ENCODE data around the gene TOR1B. TPM values are rescaled to one million over a fixed set of nuclear protein-coding genes. Genes with fewer than 3 reads are reported as not detected.

The TOR1B gene
- total RNA-seq, 1 experiment from 2014 or later, result 18.8 TPM

DNA sequence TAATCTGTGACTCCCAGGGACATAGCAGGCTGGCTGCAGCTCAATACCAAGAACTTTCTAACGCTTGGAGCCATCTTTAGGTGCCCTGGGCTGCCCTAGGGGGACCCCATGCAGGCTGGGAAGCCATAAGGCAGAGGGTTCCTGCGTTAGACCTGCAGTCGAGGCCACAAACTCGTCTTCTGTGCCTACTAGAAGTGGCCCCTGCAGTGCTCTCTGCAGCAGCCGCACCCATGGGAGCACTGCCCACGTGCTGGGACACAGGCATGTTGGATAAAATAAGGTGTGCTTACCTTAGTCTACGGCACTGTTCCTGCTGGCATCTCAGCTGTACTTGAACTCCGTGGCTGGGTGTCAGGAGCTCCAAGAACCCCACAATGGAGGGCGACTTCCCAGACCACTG lies 9.4 kb downstream of the TOR1B start (continued):
- TF ChIP-seq, protein P1, sequence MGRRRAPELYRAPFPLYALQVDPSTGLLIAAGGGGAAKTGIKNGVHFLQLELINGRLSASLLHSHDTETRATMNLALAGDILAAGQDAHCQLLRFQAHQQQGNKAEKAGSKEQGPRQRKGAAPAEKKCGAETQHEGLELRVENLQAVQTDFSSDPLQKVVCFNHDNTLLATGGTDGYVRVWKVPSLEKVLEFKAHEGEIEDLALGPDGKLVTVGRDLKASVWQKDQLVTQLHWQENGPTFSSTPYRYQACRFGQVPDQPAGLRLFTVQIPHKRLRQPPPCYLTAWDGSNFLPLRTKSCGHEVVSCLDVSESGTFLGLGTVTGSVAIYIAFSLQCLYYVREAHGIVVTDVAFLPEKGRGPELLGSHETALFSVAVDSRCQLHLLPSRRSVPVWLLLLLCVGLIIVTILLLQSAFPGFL (CRISPR knock-in tag; IDR thresholded peaks at IDR 0.05; ENCODE audit: borderline replicate concordance), result no peak
- TF ChIP-seq SOX15 (CRISPR knock-in tag; IDR thresholded peaks at IDR 0.05), result no peak
- no peak for TF ChIP-seq EMX1 (CRISPR knock-in tag; IDR thresholded peaks at IDR 0.05)
- TF ChIP-seq SMAD3 (CRISPR knock-in tag; IDR thresholded peaks at IDR 0.05; ENCODE audit: borderline replicate concordance), result no peak
- no peak for TF ChIP-seq PRDM15 (CRISPR knock-in tag; IDR thresholded peaks at IDR 0.05)
- no peak for TF ChIP-seq JUN (CRISPR knock-in tag; IDR thresholded peaks at IDR 0.05)
- no peak for TF ChIP-seq GABPB1 (CRISPR knock-in tag; IDR thresholded peaks at IDR 0.05)
- TF ChIP-seq ESRRA (CRISPR knock-in tag; IDR thresholded peaks at IDR 0.05; ENCODE audit: borderline replicate concordance), result no peak
- no peak for TF ChIP-seq ZNF232 (CRISPR knock-in tag; IDR thresholded peaks at IDR 0.05)
- TF ChIP-seq, protein P2, sequence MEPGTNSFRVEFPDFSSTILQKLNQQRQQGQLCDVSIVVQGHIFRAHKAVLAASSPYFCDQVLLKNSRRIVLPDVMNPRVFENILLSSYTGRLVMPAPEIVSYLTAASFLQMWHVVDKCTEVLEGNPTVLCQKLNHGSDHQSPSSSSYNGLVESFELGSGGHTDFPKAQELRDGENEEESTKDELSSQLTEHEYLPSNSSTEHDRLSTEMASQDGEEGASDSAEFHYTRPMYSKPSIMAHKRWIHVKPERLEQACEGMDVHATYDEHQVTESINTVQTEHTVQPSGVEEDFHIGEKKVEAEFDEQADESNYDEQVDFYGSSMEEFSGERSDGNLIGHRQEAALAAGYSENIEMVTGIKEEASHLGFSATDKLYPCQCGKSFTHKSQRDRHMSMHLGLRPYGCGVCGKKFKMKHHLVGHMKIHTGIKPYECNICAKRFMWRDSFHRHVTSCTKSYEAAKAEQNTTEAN (CRISPR knock-in tag; IDR thresholded peaks at IDR 0.05), result no peak
- TF ChIP-seq, protein P3, sequence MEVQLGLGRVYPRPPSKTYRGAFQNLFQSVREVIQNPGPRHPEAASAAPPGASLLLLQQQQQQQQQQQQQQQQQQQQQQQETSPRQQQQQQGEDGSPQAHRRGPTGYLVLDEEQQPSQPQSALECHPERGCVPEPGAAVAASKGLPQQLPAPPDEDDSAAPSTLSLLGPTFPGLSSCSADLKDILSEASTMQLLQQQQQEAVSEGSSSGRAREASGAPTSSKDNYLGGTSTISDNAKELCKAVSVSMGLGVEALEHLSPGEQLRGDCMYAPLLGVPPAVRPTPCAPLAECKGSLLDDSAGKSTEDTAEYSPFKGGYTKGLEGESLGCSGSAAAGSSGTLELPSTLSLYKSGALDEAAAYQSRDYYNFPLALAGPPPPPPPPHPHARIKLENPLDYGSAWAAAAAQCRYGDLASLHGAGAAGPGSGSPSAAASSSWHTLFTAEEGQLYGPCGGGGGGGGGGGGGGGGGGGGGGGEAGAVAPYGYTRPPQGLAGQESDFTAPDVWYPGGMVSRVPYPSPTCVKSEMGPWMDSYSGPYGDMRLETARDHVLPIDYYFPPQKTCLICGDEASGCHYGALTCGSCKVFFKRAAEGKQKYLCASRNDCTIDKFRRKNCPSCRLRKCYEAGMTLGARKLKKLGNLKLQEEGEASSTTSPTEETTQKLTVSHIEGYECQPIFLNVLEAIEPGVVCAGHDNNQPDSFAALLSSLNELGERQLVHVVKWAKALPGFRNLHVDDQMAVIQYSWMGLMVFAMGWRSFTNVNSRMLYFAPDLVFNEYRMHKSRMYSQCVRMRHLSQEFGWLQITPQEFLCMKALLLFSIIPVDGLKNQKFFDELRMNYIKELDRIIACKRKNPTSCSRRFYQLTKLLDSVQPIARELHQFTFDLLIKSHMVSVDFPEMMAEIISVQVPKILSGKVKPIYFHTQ (CRISPR knock-in tag; IDR thresholded peaks at IDR 0.05), result no peak
- no peak for TF ChIP-seq CREM (CRISPR knock-in tag; IDR thresholded peaks at IDR 0.05)

DNA sequence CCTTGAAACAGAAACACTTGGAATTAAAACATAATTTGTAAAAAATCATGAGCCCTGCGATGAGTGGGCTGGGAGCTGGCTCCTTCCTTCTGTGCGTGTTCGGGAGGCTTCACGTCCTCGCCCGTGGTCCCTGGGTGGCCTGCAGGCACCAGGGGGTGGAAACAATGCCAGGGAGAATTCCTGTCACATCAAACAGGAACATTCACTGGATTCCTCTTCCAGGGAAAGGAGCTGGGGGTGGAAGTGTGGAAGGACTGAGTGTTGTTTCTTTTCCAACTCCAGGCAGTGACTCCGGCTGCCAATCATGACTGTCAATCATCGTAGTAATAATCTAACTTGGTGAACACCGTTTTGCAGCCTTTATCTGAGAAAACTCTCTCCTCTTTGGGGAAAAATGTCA lies 10.7 kb downstream of the TOR1B start:
- no peak overlapping the region for H3K27ac Mint-ChIP-seq
- ChIA-PET CTCF (no interaction called here), POLR2A (no interaction called here)
- H3K36me3 Mint-ChIP-seq, result peaks cover 69% of the 10 kb centered on the region
- H3K4me1 Mint-ChIP-seq, result 0 out of 2 replicates have a peak, but pooled peaks cover 3% of the 10 kb centered on the region
- no peaks in the 10 kb centered on the region for H3K9me3 Mint-ChIP-seq
- H3K27me3 Mint-ChIP-seq (ENCODE audit: low read depth), result no peaks in the 10 kb centered on the region
- ATAC-seq (no peak), DNase-seq (ENCODE audit: low spot score) (no peak)
- no peak overlapping the region for H3K4me3 Mint-ChIP-seq
- TF ChIP-seq, protein P4, sequence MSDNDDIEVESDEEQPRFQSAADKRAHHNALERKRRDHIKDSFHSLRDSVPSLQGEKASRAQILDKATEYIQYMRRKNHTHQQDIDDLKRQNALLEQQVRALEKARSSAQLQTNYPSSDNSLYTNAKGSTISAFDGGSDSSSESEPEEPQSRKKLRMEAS (CRISPR knock-in tag; IDR thresholded peaks at IDR 0.05), result no peak
- TF ChIP-seq EMX1 (CRISPR knock-in tag; IDR thresholded peaks at IDR 0.05) (no peak), ZNF317 (CRISPR knock-in tag; IDR thresholded peaks at IDR 0.05; ENCODE audit: borderline replicate concordance, low read depth) (no peak), RORB (CRISPR knock-in tag; IDR thresholded peaks at IDR 0.05) (no peak), FOXJ3 (CRISPR knock-in tag; IDR thresholded peaks at IDR 0.05; ENCODE audit: borderline replicate concordance) (no peak), GABPB1 (CRISPR knock-in tag; IDR thresholded peaks at IDR 0.05) (no peak), CBFB (CRISPR knock-in tag; IDR thresholded peaks at IDR 0.05; ENCODE audit: low read depth) (no peak), IRF1 (CRISPR knock-in tag; IDR thresholded peaks at IDR 0.05) (no peak), TP53 (CRISPR knock-in tag; IDR thresholded peaks at IDR 0.05) (no peak), NR2C2 (CRISPR knock-in tag; IDR thresholded peaks at IDR 0.05) (no peak)
- TF ChIP-seq, protein P5, sequence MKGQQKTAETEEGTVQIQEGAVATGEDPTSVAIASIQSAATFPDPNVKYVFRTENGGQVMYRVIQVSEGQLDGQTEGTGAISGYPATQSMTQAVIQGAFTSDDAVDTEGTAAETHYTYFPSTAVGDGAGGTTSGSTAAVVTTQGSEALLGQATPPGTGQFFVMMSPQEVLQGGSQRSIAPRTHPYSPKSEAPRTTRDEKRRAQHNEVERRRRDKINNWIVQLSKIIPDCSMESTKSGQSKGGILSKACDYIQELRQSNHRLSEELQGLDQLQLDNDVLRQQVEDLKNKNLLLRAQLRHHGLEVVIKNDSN (CRISPR knock-in tag; IDR thresholded peaks at IDR 0.05), result no peak
- TF ChIP-seq, protein P6, sequence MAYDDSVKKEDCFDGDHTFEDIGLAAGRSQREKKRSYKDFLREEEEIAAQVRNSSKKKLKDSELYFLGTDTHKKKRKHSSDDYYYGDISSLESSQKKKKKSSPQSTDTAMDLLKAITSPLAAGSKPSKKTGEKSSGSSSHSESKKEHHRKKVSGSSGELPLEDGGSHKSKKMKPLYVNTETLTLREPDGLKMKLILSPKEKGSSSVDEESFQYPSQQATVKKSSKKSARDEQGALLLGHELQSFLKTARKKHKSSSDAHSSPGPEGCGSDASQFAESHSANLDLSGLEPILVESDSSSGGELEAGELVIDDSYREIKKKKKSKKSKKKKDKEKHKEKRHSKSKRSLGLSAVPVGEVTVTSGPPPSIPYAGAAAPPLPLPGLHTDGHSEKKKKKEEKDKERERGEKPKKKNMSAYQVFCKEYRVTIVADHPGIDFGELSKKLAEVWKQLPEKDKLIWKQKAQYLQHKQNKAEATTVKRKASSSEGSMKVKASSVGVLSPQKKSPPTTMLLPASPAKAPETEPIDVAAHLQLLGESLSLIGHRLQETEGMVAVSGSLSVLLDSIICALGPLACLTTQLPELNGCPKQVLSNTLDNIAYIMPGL (CRISPR knock-in tag; IDR thresholded peaks at IDR 0.05), result no peak
- TF ChIP-seq, protein P7, sequence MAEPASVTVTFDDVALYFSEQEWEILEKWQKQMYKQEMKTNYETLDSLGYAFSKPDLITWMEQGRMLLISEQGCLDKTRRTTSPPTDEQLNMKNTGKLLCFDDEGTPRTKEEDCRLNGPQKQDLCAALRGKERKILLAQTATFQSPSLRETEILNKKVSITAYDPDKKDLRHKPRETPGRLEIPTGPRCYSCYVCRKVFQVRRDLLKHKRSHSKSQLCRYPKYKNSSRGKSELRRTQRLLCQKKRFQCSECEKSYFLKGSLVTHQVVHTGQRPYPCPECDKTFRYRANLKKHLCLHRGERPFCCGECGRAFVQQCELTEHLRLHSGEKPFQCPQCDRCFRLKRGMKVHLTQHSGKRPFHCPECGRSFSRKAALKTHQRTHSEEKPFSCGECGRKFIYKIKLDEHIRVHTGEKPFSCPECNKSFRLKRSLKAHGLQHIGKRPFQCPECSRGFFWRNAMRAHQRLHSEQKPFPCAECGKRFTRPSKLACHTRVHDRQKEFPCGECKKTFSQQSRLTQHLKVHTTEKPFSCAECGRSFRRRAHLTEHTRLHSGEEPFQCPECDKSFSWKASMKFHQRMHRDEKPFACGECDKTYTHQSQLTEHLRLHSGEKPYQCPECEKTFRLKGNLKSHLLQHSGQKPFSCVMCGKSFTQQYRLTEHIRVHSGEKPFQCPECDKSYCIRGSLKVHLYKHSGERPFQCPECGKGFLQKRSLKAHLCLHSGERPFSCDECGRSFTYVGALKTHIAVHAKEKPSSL (CRISPR knock-in tag; conservative IDR thresholded peaks at IDR 0.05), result no peak
